Mesothelial cell of epicardium (in vitro differentiated cells): ENCODE results near the gene MAST4. TPM values are rescaled to one million over a fixed set of nuclear protein-coding genes. Genes with fewer than 3 reads are reported as not detected.

ENCODE experiments used
- DNase-seq, 2 experiments: peaks; one replicate each; pipeline ENCODE4 v3.0.0; 2021; ENCODE audit warnings: low spot score in 2 of 2; ENCODE audit not compliant: unreplicated experiment in 2 of 2
- H3K27ac Mint-ChIP-seq: 2 replicates; pipeline ENCODE4 v1.8.0; 2021; ENCODE audit warnings: mixed read lengths
- H3K27me3 Mint-ChIP-seq: 2 replicates; pipeline ENCODE4 v1.8.0; 2021; ENCODE audit warnings: low read depth, mixed read lengths
- H3K36me3 Mint-ChIP-seq: 2 replicates; pipeline ENCODE4 v1.8.0; 2021; ENCODE audit warnings: mixed read lengths
- H3K4me1 Mint-ChIP-seq: 2 replicates; pipeline ENCODE4 v1.8.0; 2021; ENCODE audit warnings: mixed read lengths
- H3K4me3 Mint-ChIP-seq: 2 replicates; pipeline ENCODE4 v1.8.0; 2021; ENCODE audit warnings: mild to moderate bottlenecking, moderate library complexity, mixed read lengths
- H3K9me3 Mint-ChIP-seq: 2 replicates; pipeline ENCODE4 v1.8.0; 2021; ENCODE audit warnings: mixed read lengths
- total RNA-seq: library from RNA; stranded (reverse); gene quantifications from 3 replicates; pipeline ENCODE4 v1.2.1, GENCODE V29; 2021
- TF ChIP-seq, protein P1 (sequence below): fragments of 200-600 bp; sonication (generic); IDR thresholded peaks from one replicate; pipeline ENCODE4 v1.5.0; 2021; ENCODE audit warnings: antibody characterized with exemption; ENCODE audit not compliant: unreplicated experiment

Gene MAST4
- total RNA-seq, 1 donor from 2014 or later: 29.8 TPM

- TF ChIP-seq, protein P1, sequence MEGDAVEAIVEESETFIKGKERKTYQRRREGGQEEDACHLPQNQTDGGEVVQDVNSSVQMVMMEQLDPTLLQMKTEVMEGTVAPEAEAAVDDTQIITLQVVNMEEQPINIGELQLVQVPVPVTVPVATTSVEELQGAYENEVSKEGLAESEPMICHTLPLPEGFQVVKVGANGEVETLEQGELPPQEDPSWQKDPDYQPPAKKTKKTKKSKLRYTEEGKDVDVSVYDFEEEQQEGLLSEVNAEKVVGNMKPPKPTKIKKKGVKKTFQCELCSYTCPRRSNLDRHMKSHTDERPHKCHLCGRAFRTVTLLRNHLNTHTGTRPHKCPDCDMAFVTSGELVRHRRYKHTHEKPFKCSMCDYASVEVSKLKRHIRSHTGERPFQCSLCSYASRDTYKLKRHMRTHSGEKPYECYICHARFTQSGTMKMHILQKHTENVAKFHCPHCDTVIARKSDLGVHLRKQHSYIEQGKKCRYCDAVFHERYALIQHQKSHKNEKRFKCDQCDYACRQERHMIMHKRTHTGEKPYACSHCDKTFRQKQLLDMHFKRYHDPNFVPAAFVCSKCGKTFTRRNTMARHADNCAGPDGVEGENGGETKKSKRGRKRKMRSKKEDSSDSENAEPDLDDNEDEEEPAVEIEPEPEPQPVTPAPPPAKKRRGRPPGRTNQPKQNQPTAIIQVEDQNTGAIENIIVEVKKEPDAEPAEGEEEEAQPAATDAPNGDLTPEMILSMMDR: no peak
- no peak overlapping the region for H3K27ac Mint-ChIP-seq
- no peak overlapping the region for H3K4me3 Mint-ChIP-seq
- H3K36me3 Mint-ChIP-seq: peaks cover 9% of the 10 kb centered on the region
- no peaks in the 10 kb centered on the region for H3K9me3 Mint-ChIP-seq
- no peaks in the 10 kb centered on the region for H3K27me3 Mint-ChIP-seq
- H3K4me1 Mint-ChIP-seq: peaks cover 22% of the 10 kb centered on the region
- no peak for DNase-seq
These were observed 455.0 kb downstream of the MAST4 start for GRCh38 chr5:67051164-67051563.

DNA sequence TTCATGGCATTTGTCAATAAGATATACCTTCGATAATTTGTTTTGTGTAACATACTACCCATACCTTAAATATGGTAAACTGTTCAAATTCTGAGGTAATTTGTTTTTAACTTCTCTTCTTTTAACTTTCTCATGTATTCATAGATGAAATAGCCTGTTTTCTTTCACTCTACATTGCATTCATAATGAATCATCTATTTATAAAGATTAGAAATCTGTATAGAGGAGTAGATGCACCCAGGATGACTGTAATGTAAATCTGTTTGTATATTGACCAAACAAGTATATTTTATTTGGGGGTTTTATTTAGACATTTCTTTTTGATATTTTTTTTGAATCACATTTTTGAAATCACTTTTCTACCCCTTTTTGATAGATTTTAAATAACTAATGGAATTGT is 455.8 kb downstream of the MAST4 start:
- no peak for DNase-seq
- H3K9me3 Mint-ChIP-seq: no peaks in the 10 kb centered on the region
- peaks cover 9% of the 10 kb centered on the region for H3K36me3 Mint-ChIP-seq
- H3K4me1 Mint-ChIP-seq: peaks cover 14% of the 10 kb centered on the region
- no peak overlapping the region for H3K27ac Mint-ChIP-seq
- no peaks in the 10 kb centered on the region for H3K27me3 Mint-ChIP-seq
- TF ChIP-seq, protein P1: no peak
- no peak overlapping the region for H3K4me3 Mint-ChIP-seq

DNA sequence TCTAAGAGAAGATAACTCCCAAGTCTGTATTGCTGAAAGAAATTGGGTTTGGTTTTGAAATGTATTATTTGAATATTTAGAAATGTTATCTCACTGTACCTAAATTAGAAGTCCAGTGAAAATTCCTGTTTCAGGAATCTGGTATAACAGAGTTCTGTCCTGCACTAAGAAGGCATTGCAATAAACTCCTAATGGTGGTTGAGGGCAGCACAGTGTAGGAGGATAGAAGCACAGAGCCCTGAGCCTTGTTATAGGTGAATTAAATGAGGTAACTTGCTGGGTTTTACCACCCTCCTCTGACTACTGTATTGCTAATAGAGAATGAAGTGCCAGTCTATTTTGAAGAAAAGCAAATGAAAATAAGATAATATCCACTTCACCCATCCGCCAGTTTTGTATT is 457.0 kb downstream of the MAST4 start:
- Mint-ChIP-seq H3K27ac (no peak overlapping the region), H3K9me3 (no peaks in the 10 kb centered on the region), H3K4me1 (peaks cover 7% of the 10 kb centered on the region), H3K4me3 (no peak overlapping the region), H3K36me3 (peaks cover 9% of the 10 kb centered on the region), H3K27me3 (no peaks in the 10 kb centered on the region)
- TF ChIP-seq, protein P1: no peak
- DNase-seq: no peak

GRCh38 chr5:67058998-67059743 is 463.0 kb downstream of the MAST4 start:
- H3K36me3 Mint-ChIP-seq: peaks cover 4% of the 10 kb centered on the region
- no peaks in the 10 kb centered on the region for H3K27me3 Mint-ChIP-seq
- H3K27ac Mint-ChIP-seq: no peak overlapping the region
- DNase-seq: no peak
- H3K4me1 Mint-ChIP-seq: peaks cover 9% of the 10 kb centered on the region
- no peak overlapping the region for H3K4me3 Mint-ChIP-seq
- H3K9me3 Mint-ChIP-seq: no peaks in the 10 kb centered on the region
- TF ChIP-seq, protein P1: no peak

- Mint-ChIP-seq H3K27ac (no peak overlapping the region), H3K4me3 (no peak overlapping the region), H3K9me3 (no peaks in the 10 kb centered on the region), H3K4me1 (peaks cover 9% of the 10 kb centered on the region), H3K27me3 (no peaks in the 10 kb centered on the region), H3K36me3 (peaks cover 3% of the 10 kb centered on the region)
- TF ChIP-seq, protein P1: no peak
- DNase-seq: no peak
These were observed 463.7 kb downstream of the MAST4 start for GRCh38 chr5:67059744-67060490.
